ENCODE measurements around the gene CDK6.

The CDK6 gene

DNA sequence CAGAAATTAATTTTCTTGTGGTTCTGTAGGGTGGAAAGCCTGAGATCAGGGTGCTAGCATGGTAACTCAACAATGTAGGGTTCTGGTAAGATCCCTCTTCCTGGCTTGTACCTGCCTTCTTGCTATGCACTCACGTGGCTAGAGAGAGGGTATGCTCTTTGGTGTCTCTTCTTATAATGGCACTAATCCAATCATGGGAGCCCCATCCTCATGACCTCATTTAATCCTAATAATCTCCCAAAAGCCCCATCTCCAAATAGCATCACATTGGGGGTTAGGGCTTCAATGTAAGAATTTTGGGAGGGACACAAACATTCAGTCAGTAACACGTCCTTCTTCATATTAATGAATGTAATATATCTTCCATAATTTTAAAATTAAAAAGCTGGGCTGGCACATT lies 206.6 kb downstream of the CDK6 start:
- TF ChIP-seq, protein P1, sequence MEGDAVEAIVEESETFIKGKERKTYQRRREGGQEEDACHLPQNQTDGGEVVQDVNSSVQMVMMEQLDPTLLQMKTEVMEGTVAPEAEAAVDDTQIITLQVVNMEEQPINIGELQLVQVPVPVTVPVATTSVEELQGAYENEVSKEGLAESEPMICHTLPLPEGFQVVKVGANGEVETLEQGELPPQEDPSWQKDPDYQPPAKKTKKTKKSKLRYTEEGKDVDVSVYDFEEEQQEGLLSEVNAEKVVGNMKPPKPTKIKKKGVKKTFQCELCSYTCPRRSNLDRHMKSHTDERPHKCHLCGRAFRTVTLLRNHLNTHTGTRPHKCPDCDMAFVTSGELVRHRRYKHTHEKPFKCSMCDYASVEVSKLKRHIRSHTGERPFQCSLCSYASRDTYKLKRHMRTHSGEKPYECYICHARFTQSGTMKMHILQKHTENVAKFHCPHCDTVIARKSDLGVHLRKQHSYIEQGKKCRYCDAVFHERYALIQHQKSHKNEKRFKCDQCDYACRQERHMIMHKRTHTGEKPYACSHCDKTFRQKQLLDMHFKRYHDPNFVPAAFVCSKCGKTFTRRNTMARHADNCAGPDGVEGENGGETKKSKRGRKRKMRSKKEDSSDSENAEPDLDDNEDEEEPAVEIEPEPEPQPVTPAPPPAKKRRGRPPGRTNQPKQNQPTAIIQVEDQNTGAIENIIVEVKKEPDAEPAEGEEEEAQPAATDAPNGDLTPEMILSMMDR (IDR thresholded peaks at IDR 0.05; ENCODE audit: insufficient read depth, low read depth, low read length, missing control alignments) = no peak
- H3K4me3 ChIP-seq (ENCODE audit: low read length) = no peak overlapping the region
- DNase-seq (ENCODE audit: low read depth) = no peak

DNA sequence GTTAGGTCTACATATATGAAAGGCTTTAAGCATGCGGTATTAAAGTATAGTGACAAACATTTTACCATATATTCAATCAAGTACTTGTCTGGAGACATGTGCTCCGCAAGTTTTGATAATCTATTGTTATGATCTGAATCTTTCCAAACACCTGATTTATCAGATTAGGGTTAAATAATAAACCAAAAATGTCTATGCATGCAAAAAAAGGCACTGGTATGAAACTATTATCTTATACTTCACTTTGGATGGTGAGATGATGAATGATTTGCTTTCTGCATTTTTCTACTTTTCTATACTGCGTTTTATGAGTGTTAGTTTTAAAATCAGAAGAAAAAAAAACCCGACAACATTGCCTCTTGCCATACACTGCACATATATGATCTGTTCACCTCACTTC lies 208.4 kb downstream of the CDK6 start:
- no peak for DNase-seq (ENCODE audit: low read depth)
- TF ChIP-seq, protein P1 (IDR thresholded peaks at IDR 0.05; ENCODE audit: insufficient read depth, low read depth, low read length, missing control alignments) = no peak
- H3K4me3 ChIP-seq (ENCODE audit: low read length) = no peak overlapping the region

DNA sequence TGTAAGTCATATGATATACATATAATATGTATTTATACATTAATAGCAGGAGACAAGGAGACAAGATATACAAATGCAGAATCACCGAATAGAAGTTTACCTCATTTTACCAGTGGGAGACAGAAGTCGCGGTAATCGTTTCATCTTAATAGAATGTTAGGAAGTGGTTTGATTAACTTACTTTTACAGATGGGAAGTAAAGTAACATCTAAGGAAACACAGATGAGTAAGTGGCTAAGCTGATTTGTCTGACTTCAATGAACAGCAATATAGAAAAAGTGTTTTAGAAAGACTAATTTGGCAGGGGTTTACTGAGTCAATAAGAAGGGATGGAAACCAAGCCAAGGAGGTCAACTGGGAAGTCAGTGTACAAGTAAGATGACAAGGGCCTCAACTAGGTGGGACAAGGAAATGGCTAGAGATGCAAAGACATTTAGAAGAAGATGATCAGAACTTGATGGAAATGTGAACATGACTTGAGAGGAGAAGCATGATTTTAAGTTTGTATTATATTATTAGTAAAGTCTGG lies 210.0 kb downstream of the CDK6 start:
- TF ChIP-seq, protein P1 (IDR thresholded peaks at IDR 0.05; ENCODE audit: insufficient read depth, low read depth, low read length, missing control alignments) = no peak
- no peak overlapping the region for H3K4me3 ChIP-seq (ENCODE audit: low read length)
- no peak for DNase-seq (ENCODE audit: low read depth)

DNA sequence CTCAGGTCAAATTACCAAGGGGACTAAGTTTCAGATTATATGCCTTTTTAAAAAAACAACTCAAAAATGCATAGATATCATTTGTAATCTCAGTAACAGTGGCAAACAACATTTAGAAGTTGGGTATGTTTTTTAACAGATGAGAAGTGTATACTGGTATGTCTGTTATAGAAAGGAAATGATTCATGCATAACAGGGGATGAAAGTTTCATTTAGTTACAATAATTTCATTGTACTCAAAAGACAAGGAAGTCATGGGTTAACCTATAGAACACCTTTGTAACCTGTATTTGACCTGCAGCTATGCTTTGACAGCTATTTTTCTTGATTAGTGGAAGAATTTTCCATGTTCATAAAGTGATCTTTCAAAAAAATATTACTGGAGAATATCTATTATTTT lies 210.8 kb downstream of the CDK6 start:
- DNase-seq (ENCODE audit: low read depth) = peak; percentile 38
- H3K4me3 ChIP-seq (ENCODE audit: low read length) = no peak overlapping the region
- TF ChIP-seq, protein P1 (IDR thresholded peaks at IDR 0.05; ENCODE audit: insufficient read depth, low read depth, low read length, missing control alignments) = no peak

DNA sequence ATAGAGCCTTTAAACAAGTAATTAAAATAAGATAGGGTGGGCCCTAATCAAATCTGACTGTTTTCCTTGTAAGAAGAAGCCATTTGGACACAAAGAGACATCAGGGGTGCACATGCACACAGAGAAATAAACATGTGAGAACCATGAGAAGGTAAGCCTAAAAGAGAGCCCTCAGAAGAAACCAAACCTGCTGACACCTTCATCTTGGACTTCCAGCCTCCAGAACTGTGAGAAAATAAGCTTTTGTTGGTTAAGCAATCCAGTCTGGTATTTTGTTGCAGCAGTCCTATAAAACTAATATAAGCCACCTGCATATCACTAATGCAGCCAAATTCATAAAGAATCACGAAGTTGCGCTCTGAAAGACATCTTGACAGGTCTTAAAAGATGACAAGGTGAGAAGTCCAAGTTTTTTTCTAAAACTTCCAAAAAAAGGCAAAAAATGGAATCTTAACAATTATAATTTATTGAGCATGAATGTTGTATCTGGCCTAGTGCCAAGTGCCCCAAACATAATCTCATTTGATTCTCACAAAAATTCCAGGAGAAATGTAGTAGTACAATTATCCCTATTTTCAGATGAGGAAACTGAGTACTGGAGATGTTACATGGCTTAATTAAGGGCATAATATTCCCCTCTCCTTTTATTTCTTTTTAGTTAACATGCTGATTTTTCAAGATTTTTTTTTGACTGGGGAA lies 211.9 kb downstream of the CDK6 start:
- no peak for DNase-seq (ENCODE audit: low read depth)
- no peak overlapping the region for H3K4me3 ChIP-seq (ENCODE audit: low read length)
- TF ChIP-seq, protein P1 (IDR thresholded peaks at IDR 0.05; ENCODE audit: insufficient read depth, low read depth, low read length, missing control alignments) = no peak

DNA sequence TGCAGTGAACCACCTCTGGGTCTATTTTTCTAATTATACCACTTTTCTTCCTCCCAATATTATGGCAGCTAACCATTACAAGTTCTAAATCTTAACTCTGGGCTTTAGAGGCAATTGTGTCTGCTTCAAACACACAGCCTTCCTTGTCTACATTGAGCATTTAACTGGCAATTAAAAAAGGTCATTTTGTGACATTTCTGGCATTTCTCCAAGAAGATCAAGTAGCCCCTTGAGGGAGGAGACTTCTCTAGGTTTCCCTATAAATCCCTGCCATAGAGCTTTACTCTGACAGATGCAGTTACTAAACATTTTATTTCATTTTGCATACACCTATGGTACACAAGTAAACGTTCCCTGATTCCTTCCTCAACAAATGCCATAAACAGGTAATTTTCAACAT lies 212.8 kb downstream of the CDK6 start:
- TF ChIP-seq, protein P1 (IDR thresholded peaks at IDR 0.05; ENCODE audit: insufficient read depth, low read depth, low read length, missing control alignments) = no peak
- no peak overlapping the region for H3K4me3 ChIP-seq (ENCODE audit: low read length)
- DNase-seq (ENCODE audit: low read depth) = no peak

DNA sequence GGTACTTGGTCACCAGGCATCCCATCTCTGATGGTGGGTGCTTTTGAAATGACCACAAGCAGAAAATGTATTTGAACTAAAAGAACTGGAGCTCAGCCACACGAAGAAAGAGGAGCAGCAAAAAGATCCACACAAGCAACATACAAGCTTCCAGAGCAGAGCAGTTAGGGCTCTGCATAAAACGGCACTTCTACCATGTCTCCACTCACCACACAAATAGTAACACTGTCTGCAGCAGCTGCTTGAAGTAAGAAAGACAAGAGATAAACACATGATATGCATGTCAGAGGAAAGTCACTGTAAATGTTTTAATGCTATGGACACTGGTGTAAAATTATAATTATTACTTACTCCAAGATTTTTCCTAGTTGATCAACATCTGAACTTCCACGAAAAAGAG lies 213.7 kb downstream of the CDK6 start:
- H3K4me3 ChIP-seq (ENCODE audit: low read length) = no peak overlapping the region
- no peak for DNase-seq (ENCODE audit: low read depth)
- TF ChIP-seq, protein P1 (IDR thresholded peaks at IDR 0.05; ENCODE audit: insufficient read depth, low read depth, low read length, missing control alignments) = no peak

Data from epithelial cell of esophagus (primary cell).